Heart right ventricle (tissue), 16 donors: ENCODE results near the gene AKNAD1. TPM values are rescaled to one million over a fixed set of nuclear protein-coding genes. Genes with fewer than 3 reads are reported as not detected.
"Not testable (repeated sequence)": the region's sequence is repeated elsewhere in the genome, so short reads cannot be mapped to it uniquely, and the experiment has no call there.

Source experiments
- ATAC-seq, 8 donors: fragments of 200-7000 bp; cut with Tn5 transposase; one replicate each; pipeline ENCODE4 v1.9.1; 2020; ENCODE audit warnings: mild to moderate bottlenecking in 8 of 8, moderate library complexity in 8 of 8, moderate number of reproducible peaks in 1 of 8
- DNase-seq, 2 donors: peaks; one replicate each; pipeline ENCODE4 v3.0.0-alpha.2; 2020
- H3K27ac ChIP-seq, 10 donors: fragments of 200-600 bp; sonication (generic) in 2 of 10; one replicate each; pipeline versions ENCODE4 v1.5.0 to v1.8.0; 2020 to 2022; ENCODE audit warnings: mild to moderate bottlenecking in 3 of 10
- H3K27me3 ChIP-seq, 7 donors: fragments of 200-600 bp; one replicate each; pipeline ENCODE4 v1.8.0; 2021 to 2022; ENCODE audit warnings: mild to moderate bottlenecking in 2 of 7
- H3K36me3 ChIP-seq, 9 donors: fragments of 200-600 bp; sonication (generic) in 1 of 9; one replicate each; pipeline versions ENCODE4 v1.5.0 to v1.8.0; 2020 to 2022; ENCODE audit warnings: mild to moderate bottlenecking in 2 of 9
- H3K4me1 ChIP-seq, 9 donors: fragments of 200-600 bp; sonication (generic) in 1 of 9; one replicate each; pipeline versions ENCODE4 v1.5.0 to v1.8.0; 2020 to 2022; ENCODE audit warnings: mild to moderate bottlenecking in 4 of 9
- H3K4me3 ChIP-seq, 10 donors: fragments of 200-600 bp; sonication (generic) in 2 of 10; one replicate each; pipeline versions ENCODE4 v1.5.0 to v1.8.0; 2020 to 2022; ENCODE audit warnings: mild to moderate bottlenecking in 7 of 10, moderate library complexity in 2 of 10
- H3K9me3 ChIP-seq, 11 donors: fragments of 200-600 bp in 10 of 11; sonication (generic) in 2 of 11; one replicate each; pipeline versions ENCODE4 v1.5.0 to v1.8.0; 2013 to 2022; ENCODE audit warnings: mild to moderate bottlenecking in 2 of 11, control low read depth in 1 of 11, moderate library complexity in 1 of 11
- CTCF ChIP-seq, 9 donors: fragments of 200-600 bp; sonication (generic) in 2 of 9; IDR thresholded peaks; one replicate each; pipeline versions ENCODE4 v1.5.0 to v1.8.0; 2021 to 2022; ENCODE audit warnings: antibody characterized with exemption in 9 of 9, mild to moderate bottlenecking in 5 of 9, moderate library complexity in 1 of 9
- WGBS, 2 donors: extraction: QIAGEN DNeasy Blood & Tissue Kit; methylation state at CpG; one replicate each; pipeline ENCODE4 v1.1.7; 2013; ENCODE audit warnings: inconsistent platforms in 1 of 2; 5-methylcytosine and 5-hydroxymethylcytosine counted together
- intact Hi-C, 10 donors: fragments of 100-400 bp; cut with DNase I; formaldehyde crosslinking; loops; one replicate each; pipeline versions ENCODE4 v1.11.1 to v1.14.2; 2022
- polyA plus RNA-seq, 2 donors: library from polyadenylated mRNA; stranded (reverse); fragments of 200-250 nt; gene quantifications; one replicate each; pipeline ENCODE4 v1.2.3, GENCODE V29; 2013
- total RNA-seq, 10 donors: library from RNA; stranded (reverse); fragmentation: NEBNext Ultra II Directional in 3 of 10; extraction: Animal tissue kit (Norgen Biotek cat#: 25700) in 3 of 10; gene quantifications; one replicate each; pipeline versions ENCODE4 v1.2.1 to v1.2.4, GENCODE V29; 2021 to 2023
- donor health status: Arrhythmogenic right ventricular cardiomyopathy.
- donor health status: ischemic (EF 13 %, LVEDD 7.1; RV severe dilation, severe dysfunction).
- donor health status: healthy with polysubstance abuse.
- donor health status: DM: no; HTN: yes; CAD: no.
- donor health status: DM: no; HTN: no; CAD: no.
- donor health status: ischemic (EF 25% LVEDD 6.9; RV normal size, moderate dysfunction).
- donor health status: ischemic (EF 25% LVEDD 5.7; RV mildly dilated, moderate dysfunction).
- donor health status: healthy.
- donor health status: DM: yes; HTN: yes; CAD: no.
- donor health status: Ischemic cardiomyopathy.
- donor health status: ischemic (EF 35%, LVEDD 5.7; RV mildly dilated, moderate dysfunction).
- donor health status: nonischemic (EF 11% LVEDD 7.7; RV severe dilation, severe dysfunction).
- donor health status: DM: yes; HTN: yes; CAD: no.
- donor health status: PGD.
- donor health status: ischemic (EF 29% LVEDD 5.4; RV normal size, mild dysfunction).
- donor health status: nonischemic (EF 23%, LVEDD 6.1; RV moderate dilation, normal function).

Gene AKNAD1
- total and polyA plus RNA-seq, 12 donors: 0.06 to 0.15 TPM; not detected in 10

- no peaks in the 10 kb centered on the region for H3K27me3 ChIP-seq
- TF ChIP-seq CTCF (IDR thresholded peaks at IDR 0.05): no peak
- H3K27ac ChIP-seq: no peak overlapping the region
- 59 to 72% methylated on average over 10 of the region's 10 CpGs for WGBS, 2 donors
- ATAC-seq (peak in 1 of 8 donors; percentile 53), DNase-seq (no peak)
- intact Hi-C loops: loop anchor here in 7 of 10 donors (1.0 to 5.0 kb wide), 6 partner anchors 64 to 384 kb away; partner anchors contain the start of gene STXBP3 (in 1 of the 7)
- H3K36me3 ChIP-seq: peaks cover 0 to 6% (median 0%) of the 10 kb centered on the region in 9 donors
- H3K4me3 ChIP-seq: no peak overlapping the region
- no peaks in the 10 kb centered on the region for H3K4me1 ChIP-seq
- H3K9me3 ChIP-seq: no peaks in the 10 kb centered on the region
These were observed 39.6 kb upstream of the AKNAD1 start for GRCh38 chr1:108896146-108897145.

GRCh38 chr1:108893141-108893530 is 36.2 kb upstream of the AKNAD1 start:
- WGBS, 2 donors: 93 to 94% methylated on average over 4 of the region's 4 CpGs
- no peak overlapping the region for H3K27ac ChIP-seq
- DNase-seq: no peak
- H3K4me3 ChIP-seq: no peak overlapping the region
- ATAC-seq: no peak
- H3K36me3 ChIP-seq: no peaks in the 10 kb centered on the region
- no peaks in the 10 kb centered on the region for H3K27me3 ChIP-seq
- no peak for TF ChIP-seq CTCF (IDR thresholded peaks at IDR 0.05)
- H3K4me1 ChIP-seq: peaks cover 0 to 7% (median 0%) of the 10 kb centered on the region in 9 donors
- H3K9me3 ChIP-seq: no peaks in the 10 kb centered on the region
- intact Hi-C loops: no loop called here

- no peaks in the 10 kb centered on the region for H3K36me3 ChIP-seq
- no peak overlapping the region for H3K27ac ChIP-seq
- peaks cover 0 to 7% (median 0%) of the 10 kb centered on the region in 9 donors for H3K4me1 ChIP-seq
- no peak for TF ChIP-seq CTCF (IDR thresholded peaks at IDR 0.05)
- 85 to 89% methylated on average over 3 of the region's 3 CpGs for WGBS, 2 donors
- H3K9me3 ChIP-seq: no peaks in the 10 kb centered on the region
- no peak for ATAC-seq
- intact Hi-C loops: no loop called here
- no peak overlapping the region for H3K4me3 ChIP-seq
- no peaks in the 10 kb centered on the region for H3K27me3 ChIP-seq
- DNase-seq: no peak
These were observed 35.7 kb upstream of the AKNAD1 start for GRCh38 chr1:108892356-108893140.

GRCh38 chr1:108889706-108890384 is 33.0 kb upstream of the AKNAD1 start:
- Histone ChIP-seq H3K36me3 (no peaks in the 10 kb centered on the region), H3K27ac (no peak overlapping the region), H3K4me3 (no peak overlapping the region), H3K9me3 (no peaks in the 10 kb centered on the region), H3K27me3 (no peaks in the 10 kb centered on the region), H3K4me1 (peaks cover 0 to 7% (median 0%) of the 10 kb centered on the region in 9 donors)
- ATAC-seq (no peak), DNase-seq (no peak)
- WGBS, 2 donors: 78 to 83% methylated on average over 7 of the region's 7 CpGs
- intact Hi-C loops: no loop called here
- TF ChIP-seq CTCF (IDR thresholded peaks at IDR 0.05): no peak

- ATAC-seq, H3K4me3 ChIP-seq, H3K27me3 ChIP-seq, H3K36me3 ChIP-seq, intact Hi-C loops, H3K4me1 ChIP-seq, H3K27ac ChIP-seq, DNase-seq, H3K9me3 ChIP-seq: not testable (repeated sequence)
- 73 to 80% methylated on average over 6 of the region's 6 CpGs for WGBS, 2 donors
These were observed 32.2 kb upstream of the AKNAD1 start for GRCh38 chr1:108889006-108889645.
